Liver (tissue), 3 donors: ENCODE measurements around the gene UROC1.

Source experiments
- CTCF ChIP-seq: fragments of 150-350 bp; IDR thresholded peaks from 2 replicates; pipeline ENCODE4 v1.5.1; 2017; ENCODE audit warnings: improper control_type of control experiment, low read depth, low read length; ENCODE audit not compliant: missing input control
- EGR1 ChIP-seq, 2 donors: IDR thresholded peaks; 2 replicates each; pipeline ENCODE4 v1.6.1; 2016 to 2018; ENCODE audit warnings: antibody characterized with exemption in 2 of 2, low read depth in 2 of 2
- FOXA1 ChIP-seq: IDR thresholded peaks from 2 replicates; pipeline ENCODE4 v1.6.1; 2016; ENCODE audit warnings: antibody characterized with exemption
- FOXA2 ChIP-seq: IDR thresholded peaks from 2 replicates; pipeline ENCODE4 v1.6.1; 2016; ENCODE audit warnings: antibody characterized with exemption
- GABPA ChIP-seq, 2 donors: IDR thresholded peaks in 1 of 2; conservative IDR thresholded peaks in 1 of 2; 2 replicates each; pipeline ENCODE4 v1.6.1; 2016; ENCODE audit warnings: antibody characterized with exemption in 2 of 2, mild to moderate bottlenecking in 1 of 2, moderate library complexity in 1 of 2
- HNF4A ChIP-seq, 2 donors: conservative IDR thresholded peaks; 2 replicates each; pipeline ENCODE4 v1.6.1; 2016; ENCODE audit warnings: antibody characterized with exemption in 2 of 2, mild to moderate bottlenecking in 2 of 2
- JUND ChIP-seq, 2 donors: IDR thresholded peaks; 2 replicates each; pipeline ENCODE4 v1.6.1; 2016; ENCODE audit warnings: antibody characterized with exemption in 2 of 2
- MAX ChIP-seq: IDR thresholded peaks from 2 replicates; pipeline ENCODE4 v1.6.1; 2016; ENCODE audit warnings: antibody characterized with exemption
- RAD21 ChIP-seq, 2 donors: IDR thresholded peaks; 2 replicates each; pipeline ENCODE4 v1.6.1; 2016; ENCODE audit warnings: antibody characterized with exemption in 2 of 2, mild to moderate bottlenecking in 2 of 2
- SP1 ChIP-seq: IDR thresholded peaks from 2 replicates; pipeline ENCODE4 v1.6.1; 2018; ENCODE audit warnings: antibody characterized with exemption, mild to moderate bottlenecking
- TAF1 ChIP-seq: conservative IDR thresholded peaks from 2 replicates; pipeline ENCODE4 v1.6.1; 2016; ENCODE audit warnings: antibody characterized with exemption, mild to moderate bottlenecking
- YY1 ChIP-seq: IDR thresholded peaks from 2 replicates; pipeline ENCODE4 v1.6.1; 2016; ENCODE audit warnings: antibody characterized with exemption, mild to moderate bottlenecking
- ZBTB33 ChIP-seq: IDR thresholded peaks from 2 replicates; pipeline ENCODE4 v1.6.1; 2016; ENCODE audit warnings: antibody characterized with exemption
- TF ChIP-seq, protein P1 (sequence below): IDR thresholded peaks from 2 replicates; pipeline ENCODE4 v1.6.1; 2016; ENCODE audit warnings: antibody characterized with exemption, mild to moderate bottlenecking
- donor health status: healthy.
- donor health status: healthy.

DNA sequence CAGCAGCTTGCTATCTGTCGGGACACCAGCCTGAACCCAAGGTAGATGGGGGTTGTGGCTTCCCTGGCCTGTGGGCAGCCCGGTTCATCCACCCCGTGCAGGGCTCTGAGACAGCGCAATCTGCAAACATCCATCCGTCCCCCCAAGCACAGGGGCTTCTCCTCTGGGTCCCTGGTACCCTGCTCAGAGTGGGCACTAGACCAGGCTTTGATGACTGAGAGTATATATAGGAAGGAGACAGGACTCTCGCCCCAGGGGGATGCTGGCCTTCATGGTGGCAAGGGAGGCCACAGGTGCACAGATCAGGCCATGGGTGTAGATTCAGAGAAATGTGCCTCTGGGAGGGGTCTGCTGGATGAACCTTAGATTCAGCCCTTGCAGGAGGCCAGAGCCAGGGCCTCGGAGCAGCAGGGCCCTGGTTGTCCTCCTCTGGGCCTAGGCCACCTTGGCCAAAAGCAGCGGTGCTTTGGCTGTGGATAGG is 82.6 kb downstream of the UROC1 start:
- no peak for TF ChIP-seq HNF4A (conservative IDR thresholded peaks at IDR 0.05)
- no peak for TF ChIP-seq CTCF
- no peak for TF ChIP-seq GABPA (IDR thresholded peaks at IDR 0.05 in 1 of 2, conservative IDR thresholded peaks at IDR 0.05 in 1 of 2)
- TF ChIP-seq MAX, result no peak
- TF ChIP-seq SP1, result no peak
- TF ChIP-seq, protein P1, sequence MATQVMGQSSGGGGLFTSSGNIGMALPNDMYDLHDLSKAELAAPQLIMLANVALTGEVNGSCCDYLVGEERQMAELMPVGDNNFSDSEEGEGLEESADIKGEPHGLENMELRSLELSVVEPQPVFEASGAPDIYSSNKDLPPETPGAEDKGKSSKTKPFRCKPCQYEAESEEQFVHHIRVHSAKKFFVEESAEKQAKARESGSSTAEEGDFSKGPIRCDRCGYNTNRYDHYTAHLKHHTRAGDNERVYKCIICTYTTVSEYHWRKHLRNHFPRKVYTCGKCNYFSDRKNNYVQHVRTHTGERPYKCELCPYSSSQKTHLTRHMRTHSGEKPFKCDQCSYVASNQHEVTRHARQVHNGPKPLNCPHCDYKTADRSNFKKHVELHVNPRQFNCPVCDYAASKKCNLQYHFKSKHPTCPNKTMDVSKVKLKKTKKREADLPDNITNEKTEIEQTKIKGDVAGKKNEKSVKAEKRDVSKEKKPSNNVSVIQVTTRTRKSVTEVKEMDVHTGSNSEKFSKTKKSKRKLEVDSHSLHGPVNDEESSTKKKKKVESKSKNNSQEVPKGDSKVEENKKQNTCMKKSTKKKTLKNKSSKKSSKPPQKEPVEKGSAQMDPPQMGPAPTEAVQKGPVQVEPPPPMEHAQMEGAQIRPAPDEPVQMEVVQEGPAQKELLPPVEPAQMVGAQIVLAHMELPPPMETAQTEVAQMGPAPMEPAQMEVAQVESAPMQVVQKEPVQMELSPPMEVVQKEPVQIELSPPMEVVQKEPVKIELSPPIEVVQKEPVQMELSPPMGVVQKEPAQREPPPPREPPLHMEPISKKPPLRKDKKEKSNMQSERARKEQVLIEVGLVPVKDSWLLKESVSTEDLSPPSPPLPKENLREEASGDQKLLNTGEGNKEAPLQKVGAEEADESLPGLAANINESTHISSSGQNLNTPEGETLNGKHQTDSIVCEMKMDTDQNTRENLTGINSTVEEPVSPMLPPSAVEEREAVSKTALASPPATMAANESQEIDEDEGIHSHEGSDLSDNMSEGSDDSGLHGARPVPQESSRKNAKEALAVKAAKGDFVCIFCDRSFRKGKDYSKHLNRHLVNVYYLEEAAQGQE, result no peak
- TF ChIP-seq ZBTB33, result no peak
- TF ChIP-seq YY1, result no peak
- TF ChIP-seq RAD21 (IDR thresholded peaks at IDR 0.05), result no peak
- TF ChIP-seq JUND (IDR thresholded peaks at IDR 0.05), result no peak
- no peak for TF ChIP-seq FOXA2
- TF ChIP-seq TAF1, result no peak
- no peak for TF ChIP-seq EGR1 (IDR thresholded peaks at IDR 0.05; ENCODE audit: low read depth in 2 of 2)
- TF ChIP-seq FOXA1, result no peak
